GM18511 (cell line): ENCODE measurements around the gene NMB.

ENCODE experiments used
- ATAC-seq: cut with Tn5 transposase; IDR thresholded peaks from one replicate; pipeline ENCODE4 v1.9.1; 2021; ENCODE audit warnings: mild to moderate bottlenecking, moderate library complexity; ENCODE audit not compliant: unreplicated experiment

The NMB gene

GRCh38 chr15:84620626-84621025 lies 37.4 kb downstream of the NMB start:
- ATAC-seq: no peak

GRCh38 chr15:84616235-84616634 lies 41.8 kb downstream of the NMB start:
- no peak for ATAC-seq

- ATAC-seq: no peak
These were observed 46.4 kb downstream of the NMB start for GRCh38 chr15:84611631-84612030.

- no peak for ATAC-seq
These were observed 48.0 kb downstream of the NMB start for GRCh38 chr15:84609818-84610525.

GRCh38 chr15:84608707-84609284 lies 49.2 kb downstream of the NMB start:
- ATAC-seq: no peak

- ATAC-seq: no peak
These were observed 51.3 kb downstream of the NMB start for GRCh38 chr15:84606653-84607120.

GRCh38 chr15:84605554-84605882 lies 52.5 kb downstream of the NMB start:
- no peak for ATAC-seq
